ENCODE data around the gene ANKRD37. TPM values are rescaled to one million over a fixed set of nuclear protein-coding genes. Genes with fewer than 3 reads are reported as not detected.

The ANKRD37 gene
- total and polyA plus RNA-seq, 2 of the 8 experiments (the other 6 are each of a cell fraction or from before 2014, with no cell fraction given) = 2.8 to 3.4 TPM

GRCh38 chr4:185399466-185399865 is 2.8 kb downstream of the ANKRD37 start:
- H4K91ac ChIP-seq (replicated peaks; ENCODE audit: insufficient read length, low read length) = no peak overlapping the region
- H2BK15ac ChIP-seq (ENCODE audit: low read length) = no peak overlapping the region
- H3K9me3 ChIP-seq (ENCODE audit: insufficient read depth in 2 of 2, low read depth in 1 of 2, low read length in 1 of 2) = no peaks in the 10 kb centered on the region
- H3K79me2 ChIP-seq (ENCODE audit: control insufficient read depth in 1 of 2, insufficient read depth in 2 of 2, low read length in 2 of 2) = no peaks in the 10 kb centered on the region
- no peaks in the 10 kb centered on the region for H4K20me1 ChIP-seq (replicated peaks in 1 of 2; ENCODE audit: control insufficient read depth in 1 of 2, insufficient read depth in 2 of 2, low read length in 2 of 2)
- no peak for TF ChIP-seq EGR1 (IDR thresholded peaks at IDR 0.05; ENCODE audit: borderline replicate concordance, low read depth, low read length)
- TF ChIP-seq ZNF274 (IDR thresholded peaks at IDR 0.05; ENCODE audit: borderline replicate concordance, extremely low read depth, low read length) = no peak
- TF ChIP-seq POLR2A (IDR thresholded peaks at IDR 0.05; ENCODE audit: control extremely low read depth in 1 of 2, low read depth in 2 of 2, low read length in 2 of 2) = no peak
- TF ChIP-seq SAP30 (IDR thresholded peaks at IDR 0.05; ENCODE audit: insufficient read depth, insufficient replicate concordance, low read length) = no peak
- no peak for TF ChIP-seq ATF3 (IDR thresholded peaks at IDR 0.05; ENCODE audit: insufficient read depth, low read depth, low read length)
- TF ChIP-seq YY1 (IDR thresholded peaks at IDR 0.05; ENCODE audit: low read depth, low read length) = no peak
- no peak for TF ChIP-seq SIRT6 (IDR thresholded peaks at IDR 0.05; ENCODE audit: low read length)
- no peak overlapping the region for H3K56ac ChIP-seq (replicated peaks; ENCODE audit: insufficient read length, low read depth, low read length)
- H3K4me2 ChIP-seq (ENCODE audit: insufficient read depth in 1 of 2, low read depth in 2 of 2, low read length in 2 of 2) = no peak overlapping the region
- FAIRE-seq = no peak
- 92% methylated on average over 8 of the region's 8 CpGs; no CpG with 5 or more reads in 1 of the 2 experiments for WGBS, 2 experiments (ENCODE audit: extremely low coverage in 1 of 2, insufficient coverage in 1 of 2, insufficient read length in 1 of 2, insufficient replicate concordance in 2 of 2, low coverage in 1 of 2, low lambda C conversion rate in 2 of 2, missing lambda C conversion rate in 1 of 2)
- peaks cover 12% of the 10 kb centered on the region; the same call in 1 of the 2 replicates for H3K23me2 ChIP-seq (ENCODE audit: low read depth, low read length)
- H3K18ac ChIP-seq (ENCODE audit: extremely low read depth, low read length) = no peak overlapping the region
- H3K4me1 ChIP-seq (replicated peaks in 1 of 4; ENCODE audit: control insufficient read depth in 3 of 4, insufficient read depth in 4 of 4, low read length in 3 of 4) = peaks cover 0 to 6% (median 4%) of the 10 kb centered on the region in 4 experiments; a peak in 4 of 7 replicates
- DNase-seq (ENCODE audit: low read depth in 1 of 2, low spot score in 2 of 2) = no peak
- no peak overlapping the region for H2AFZ ChIP-seq (ENCODE audit: low read length)
- H3K27me3 ChIP-seq (replicated peaks in 1 of 4; ENCODE audit: control insufficient read depth in 3 of 4, extremely low read depth in 1 of 4, insufficient read depth in 3 of 4, low read length in 3 of 4) = no peaks in the 10 kb centered on the region
- H2BK12ac ChIP-seq (ENCODE audit: low read depth, low read length) = no peak overlapping the region
- ChIA-PET POLR2A (ENCODE audit: partially characterized antibody) (no interaction called here), CTCF (ENCODE audit: partially characterized antibody) (no interaction called here)
- no peak overlapping the region for H2AK5ac ChIP-seq (ENCODE audit: low read depth, low read length)
- no peak overlapping the region for H3K4ac ChIP-seq (replicated peaks; ENCODE audit: insufficient read length, low read depth, low read length)
- H3K4me3 ChIP-seq (ENCODE audit: extremely low read depth in 1 of 4, insufficient read depth in 2 of 4, low read depth in 3 of 4, low read length in 4 of 4) = no peak overlapping the region
- H3K79me1 ChIP-seq (ENCODE audit: low read depth, low read length) = no peaks in the 10 kb centered on the region
- peaks cover 0 to 23% (median 6%) of the 10 kb centered on the region in 4 experiments; a peak in 3 of 8 replicates for H3K36me3 ChIP-seq (ENCODE audit: control insufficient read depth in 2 of 4, insufficient read depth in 4 of 4, low read length in 3 of 4)
- H4K8ac ChIP-seq (ENCODE audit: extremely low read depth, insufficient read depth, low read length) = no peak overlapping the region
- no peak overlapping the region for H3K14ac ChIP-seq (ENCODE audit: insufficient read length)
- H2BK5ac ChIP-seq (ENCODE audit: low read depth, low read length) = no peak overlapping the region
- no peak overlapping the region for H3K9ac ChIP-seq (replicated peaks in 1 of 4; ENCODE audit: extremely low read depth in 1 of 4, low read depth in 3 of 4, low read length in 3 of 4)
- H3K27ac ChIP-seq (ENCODE audit: low read depth, low read length) = no peak overlapping the region
- H2BK120ac ChIP-seq (replicated peaks; ENCODE audit: low read depth, low read length) = no peak overlapping the region
- no peak overlapping the region for H3K23ac ChIP-seq (ENCODE audit: insufficient read length)
- H4K5ac ChIP-seq (ENCODE audit: insufficient read length, low read depth, low read length) = no peak overlapping the region
- no peak overlapping the region for H2BK20ac ChIP-seq (ENCODE audit: low read length)

All from H1 (cell line).